Testis (tissue), 3 donors: Measurements from ENCODE around the gene CLCN7. TPM values are rescaled to one million over a fixed set of nuclear protein-coding genes. Genes with fewer than 3 reads are reported as not detected.
A peak's percentile ranks its signal among the peaks of the same experiment; 100 is the strongest.

Experiments
- DNase-seq: peaks from one replicate; pipeline ENCODE4 v3.0.0-alpha.2; 2019
- H3K27ac ChIP-seq, 2 donors: fragments of 200-600 bp; sonication (generic); one replicate each; pipeline ENCODE4 v1.5.1; 2019
- H3K27me3 ChIP-seq: fragments of 200-600 bp; sonication (generic); one replicate; pipeline ENCODE4 v1.5.1; 2019
- H3K36me3 ChIP-seq: fragments of 200-600 bp; sonication (generic); one replicate; pipeline ENCODE4 v1.5.1; 2017; ENCODE audit warnings: low read depth; ENCODE audit errors: missing control alignments
- H3K4me1 ChIP-seq: fragments of 200-600 bp; sonication (generic); one replicate; pipeline ENCODE4 v1.5.1; 2019
- H3K4me3 ChIP-seq, 2 donors: fragments of 200-600 bp; sonication (generic); one replicate each; pipeline ENCODE4 v1.5.1; 2017 to 2019
- H3K9me3 ChIP-seq: fragments of 200-600 bp; sonication (generic); one replicate; pipeline ENCODE4 v1.5.1; 2017
- CTCF ChIP-seq, 3 experiments: fragments of 450-650 bp in 2 of 3; fragments of 200-600 bp in 1 of 3; sonication (generic) in 1 of 3; IDR thresholded peaks; one replicate each; pipeline ENCODE4 v1.5.1; 2016 to 2019; ENCODE audit warnings: antibody characterized with exemption in 3 of 3, mild to moderate bottlenecking in 2 of 3, moderate library complexity in 1 of 3
- POLR2A ChIP-seq: fragments of 450-650 bp; IDR thresholded peaks from one replicate; pipeline ENCODE4 v1.6.1; 2017; ENCODE audit warnings: antibody characterized with exemption, mild to moderate bottlenecking, moderate library complexity
- WGBS, 2 donors: methylation state at CpG; one replicate each; pipeline ENCODE4 v1.1.5; 2018; 5-methylcytosine and 5-hydroxymethylcytosine counted together
- intact Hi-C: fragments of 100-400 bp; cut with DNase I; formaldehyde crosslinking; loops from one replicate; pipeline ENCODE4 v1.15.1; 2023; ENCODE audit warnings: low total_unique reads
- polyA plus RNA-seq: library from polyadenylated mRNA; stranded (reverse); fragments of 350-450 nt; fragmentation: Illumina TruSeq; extraction: RNeasy Lipid Tissue Mini Kit (QIAGEN cat#74804); gene quantifications from one replicate; pipeline ENCODE4 v1.2.3, GENCODE V29; 2014; ENCODE audit warnings: low read depth, low replicate concordance; ENCODE audit not compliant: insufficient read depth
- total RNA-seq, 2 donors: library from RNA; depleted of rRNA; stranded (reverse); fragments of >200 nt; gene quantifications; one replicate each; pipeline ENCODE4 v1.2.3, GENCODE V29; 2016

Gene CLCN7
- total and polyA plus RNA-seq, 3 donors from 2014 or later: 79.6 to 160 (median 152) TPM

GRCh38 chr16:1511662-1512569, 37.1 kb upstream of the CLCN7 start:
- Histone ChIP-seq H3K27ac (peak overlapping the region in 1 of 2 donors; percentile 19), H3K27me3 (no peaks in the 10 kb centered on the region), H3K4me3 (no peak overlapping the region), H3K36me3 (no peaks in the 10 kb centered on the region), H3K9me3 (no peaks in the 10 kb centered on the region), H3K4me1 (no peaks in the 10 kb centered on the region)
- intact Hi-C loops: no loop called here
- DNase-seq: no peak
- WGBS, 2 donors: 81 to 84% methylated on average over 27 to 30 of the region's 30 CpGs
- TF ChIP-seq CTCF (IDR thresholded peaks at IDR 0.05) (no peak), POLR2A (no peak)

GRCh38 chr16:1510941-1511351, 36.1 kb upstream of the CLCN7 start:
- 85 to 94% methylated on average over 20 to 26 of the region's 26 CpGs for WGBS, 2 donors
- DNase-seq: no peak
- intact Hi-C loops: no loop called here

GRCh38 chr16:1510272-1510671, 35.4 kb upstream of the CLCN7 start:
- DNase-seq: no peak
- Histone ChIP-seq H3K9me3 (no peaks in the 10 kb centered on the region), H3K27ac (no peak overlapping the region), H3K4me1 (no peaks in the 10 kb centered on the region), H3K36me3 (no peaks in the 10 kb centered on the region), H3K4me3 (no peak overlapping the region), H3K27me3 (no peaks in the 10 kb centered on the region)
- TF ChIP-seq CTCF (IDR thresholded peaks at IDR 0.05) (no peak), POLR2A (no peak)
- 96 to 100% methylated on average over 8 to 10 of the region's 10 CpGs for WGBS, 2 donors
- intact Hi-C loops: no loop called here

More at GRCh38 chr16:1510941-1511351, 36.1 kb upstream of the CLCN7 start:
- Histone ChIP-seq H3K36me3 (no peaks in the 10 kb centered on the region), H3K4me1 (no peaks in the 10 kb centered on the region), H3K27ac (no peak overlapping the region), H3K4me3 (no peak overlapping the region), H3K9me3 (no peaks in the 10 kb centered on the region), H3K27me3 (no peaks in the 10 kb centered on the region)
- TF ChIP-seq CTCF (IDR thresholded peaks at IDR 0.05) (no peak), POLR2A (no peak)

- no peaks in the 10 kb centered on the region for H3K36me3 ChIP-seq
- no peak for TF ChIP-seq CTCF (IDR thresholded peaks at IDR 0.05)
- no peak for TF ChIP-seq POLR2A
- DNase-seq: no peak
Observed at GRCh38 chr16:1509307-1510221, 34.7 kb upstream of the CLCN7 start.

More at GRCh38 chr16:1509307-1510221, 34.7 kb upstream of the CLCN7 start:
- H3K27ac ChIP-seq: no peak overlapping the region
- H3K9me3 ChIP-seq: no peaks in the 10 kb centered on the region
- intact Hi-C loops: no loop called here
- 86 to 88% methylated on average over 24 to 44 of the region's 44 CpGs for WGBS, 2 donors
- no peak overlapping the region for H3K4me3 ChIP-seq
- no peaks in the 10 kb centered on the region for H3K27me3 ChIP-seq
- no peaks in the 10 kb centered on the region for H3K4me1 ChIP-seq
